ENCODE results near the gene MCOLN2.
"Not testable (repeated sequence)": the region's sequence is repeated elsewhere in the genome, so short reads cannot be mapped to it uniquely, and the experiment has no call there.

The MCOLN2 gene

GRCh38 chr1:85022700-85023099 is 25.8 kb upstream of the MCOLN2 start:
- TF ChIP-seq EZH2 (IDR thresholded peaks at IDR 0.05; ENCODE audit: borderline replicate concordance, low read length) (no peak), CTCF (IDR thresholded peaks at IDR 0.05; ENCODE audit: low read length) (no peak)
- Histone ChIP-seq H3K79me2 (ENCODE audit: insufficient read depth, low read length) (no peaks in the 10 kb centered on the region), H3K27ac (ENCODE audit: low read depth, low read length, poor library complexity, severe bottlenecking) (no peak overlapping the region)

GRCh38 chr1:85019994-85020393 is 23.1 kb upstream of the MCOLN2 start:
- Histone ChIP-seq H3F3A (ENCODE audit: insufficient read depth, low read length) (no peaks in the 10 kb centered on the region), H3K36me3 (ENCODE audit: insufficient read depth, low read length) (no peaks in the 10 kb centered on the region), H3K27ac (ENCODE audit: low read depth, low read length, poor library complexity, severe bottlenecking) (no peak overlapping the region), H3K9me2 (ENCODE audit: low read depth, low read length) (no peaks in the 10 kb centered on the region), H3K79me2 (ENCODE audit: insufficient read depth, low read length) (no peaks in the 10 kb centered on the region), H3K27me3 (ENCODE audit: insufficient read depth, low read length) (no peaks in the 10 kb centered on the region), H3K9ac (ENCODE audit: low read length) (no peak overlapping the region), H4K20me1 (ENCODE audit: insufficient read depth, low read length) (no peaks in the 10 kb centered on the region), H3K9me3 (ENCODE audit: low read length) (no peaks in the 10 kb centered on the region), H3K4me2 (ENCODE audit: low read length) (no peak overlapping the region), H3K4me1 (ENCODE audit: insufficient read depth, low read length, severe bottlenecking) (no peaks in the 10 kb centered on the region), H2AFZ (ENCODE audit: low read length) (no peak overlapping the region), H3K4me3 (ENCODE audit: low read depth, low read length, poor library complexity, severe bottlenecking) (no peak overlapping the region)
- no peak for TF ChIP-seq CTCF (IDR thresholded peaks at IDR 0.05; ENCODE audit: low read length)
- no peak for TF ChIP-seq EZH2 (IDR thresholded peaks at IDR 0.05; ENCODE audit: borderline replicate concordance, low read length)

More at GRCh38 chr1:85022700-85023099, 25.8 kb upstream of the MCOLN2 start:
- no peak overlapping the region for H3K4me3 ChIP-seq (ENCODE audit: low read depth, low read length, poor library complexity, severe bottlenecking)
- H3K9me3 ChIP-seq (ENCODE audit: low read length) = no peaks in the 10 kb centered on the region
- no peaks in the 10 kb centered on the region for H3F3A ChIP-seq (ENCODE audit: insufficient read depth, low read length)
- H3K36me3 ChIP-seq (ENCODE audit: insufficient read depth, low read length) = no peaks in the 10 kb centered on the region
- H4K20me1 ChIP-seq (ENCODE audit: insufficient read depth, low read length) = no peaks in the 10 kb centered on the region
- H3K4me2 ChIP-seq (ENCODE audit: low read length) = no peak overlapping the region
- peaks cover 9% of the 10 kb centered on the region for H3K4me1 ChIP-seq (ENCODE audit: insufficient read depth, low read length, severe bottlenecking)
- no peak overlapping the region for H3K9ac ChIP-seq (ENCODE audit: low read length)
- H3K9me2 ChIP-seq (ENCODE audit: low read depth, low read length) = no peaks in the 10 kb centered on the region
- H3K27me3 ChIP-seq (ENCODE audit: insufficient read depth, low read length) = no peaks in the 10 kb centered on the region
- no peak overlapping the region for H2AFZ ChIP-seq (ENCODE audit: low read length)

DNA sequence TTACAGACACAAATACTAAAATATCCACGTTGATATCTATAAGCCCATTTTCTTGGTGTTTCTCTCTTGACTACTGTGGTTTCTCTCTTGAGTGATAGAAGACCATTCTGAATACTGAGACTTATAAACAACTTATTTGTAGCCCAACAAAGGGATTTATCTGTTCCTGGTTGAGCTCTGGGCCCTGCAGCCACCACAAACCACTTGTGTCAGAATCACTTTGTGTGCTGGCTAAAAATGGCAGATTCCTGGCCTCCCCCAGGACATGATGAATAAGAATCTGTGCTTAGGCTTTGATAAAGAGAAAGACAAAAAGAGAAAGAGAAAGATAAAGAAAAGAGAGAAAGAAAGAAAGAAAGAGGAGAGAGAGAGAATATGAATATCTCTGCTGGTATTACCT is 18.9 kb upstream of the MCOLN2 start:
- no peaks in the 10 kb centered on the region for H3K9me3 ChIP-seq (ENCODE audit: low read length)
- TF ChIP-seq EZH2 (IDR thresholded peaks at IDR 0.05; ENCODE audit: borderline replicate concordance, low read length) (no peak), CTCF (IDR thresholded peaks at IDR 0.05; ENCODE audit: low read length) (no peak)
- H3F3A ChIP-seq (ENCODE audit: insufficient read depth, low read length) = no peaks in the 10 kb centered on the region
- H3K4me2 ChIP-seq (ENCODE audit: low read length) = no peak overlapping the region
- no peaks in the 10 kb centered on the region for H3K4me1 ChIP-seq (ENCODE audit: insufficient read depth, low read length, severe bottlenecking)
- H3K9me2 ChIP-seq (ENCODE audit: low read depth, low read length) = no peaks in the 10 kb centered on the region
- H3K27me3 ChIP-seq (ENCODE audit: insufficient read depth, low read length) = no peaks in the 10 kb centered on the region
- no peak overlapping the region for H3K4me3 ChIP-seq (ENCODE audit: low read depth, low read length, poor library complexity, severe bottlenecking)
- no peaks in the 10 kb centered on the region for H4K20me1 ChIP-seq (ENCODE audit: insufficient read depth, low read length)
- no peak overlapping the region for H2AFZ ChIP-seq (ENCODE audit: low read length)
- H3K9ac ChIP-seq (ENCODE audit: low read length) = no peak overlapping the region
- H3K27ac ChIP-seq (ENCODE audit: low read depth, low read length, poor library complexity, severe bottlenecking) = no peak overlapping the region
- H3K79me2 ChIP-seq (ENCODE audit: insufficient read depth, low read length) = no peaks in the 10 kb centered on the region
- H3K36me3 ChIP-seq (ENCODE audit: insufficient read depth, low read length) = no peaks in the 10 kb centered on the region

- H3F3A ChIP-seq (ENCODE audit: insufficient read depth, low read length); H3K27me3 ChIP-seq (ENCODE audit: insufficient read depth, low read length); H3K4me3 ChIP-seq (ENCODE audit: low read depth, low read length, poor library complexity, severe bottlenecking); H4K20me1 ChIP-seq (ENCODE audit: insufficient read depth, low read length); H3K36me3 ChIP-seq (ENCODE audit: insufficient read depth, low read length); H3K9me2 ChIP-seq (ENCODE audit: low read depth, low read length); H3K79me2 ChIP-seq (ENCODE audit: insufficient read depth, low read length); H3K9ac ChIP-seq (ENCODE audit: low read length); H3K4me1 ChIP-seq (ENCODE audit: insufficient read depth, low read length, severe bottlenecking); H3K27ac ChIP-seq (ENCODE audit: low read depth, low read length, poor library complexity, severe bottlenecking); H3K4me2 ChIP-seq (ENCODE audit: low read length); H2AFZ ChIP-seq (ENCODE audit: low read length); H3K9me3 ChIP-seq (ENCODE audit: low read length): not testable (repeated sequence)
Measured at GRCh38 chr1:85005641-85006040, 8.7 kb upstream of the MCOLN2 start.
